Measurements from ENCODE around the gene PDLIM3. TPM values are rescaled to one million over a fixed set of nuclear protein-coding genes. Genes with fewer than 3 reads are reported as not detected.

PDLIM3 gene
- total and polyA plus RNA-seq, 2 experiments from 2014 or later: 8.5 to 18.0 TPM

Other genes starting within 250 kb of the PDLIM3 start
- 0.28 and 0.70 TPM in 2 replicates for gene LRP2BP, start 139.6 kb downstream of the PDLIM3 start, total RNA-seq (2014; rRNA removed; shearing (Covaris generic))
- 1.7 and 1.8 TPM in 2 replicates for gene LRP2BP, start 139.6 kb downstream of the PDLIM3 start, polyA plus RNA-seq (2016; fragmentation: Nextera tagmentation; extraction: Ambion mirVana)
- 1.8 and 6.2 TPM in 2 replicates for gene ANKRD37, start 138.7 kb downstream of the PDLIM3 start, total RNA-seq (2014; rRNA removed; shearing (Covaris generic))
- 4.9 and 5.0 TPM in 2 replicates for gene ANKRD37, start 138.7 kb downstream of the PDLIM3 start, polyA plus RNA-seq (2016; fragmentation: Nextera tagmentation; extraction: Ambion mirVana)
- 29.0 and 30.7 TPM in 2 replicates for gene UFSP2, start 109.5 kb downstream of the PDLIM3 start, total RNA-seq (2014; rRNA removed; shearing (Covaris generic))
- gene UFSP2, start 109.5 kb downstream of the PDLIM3 start, polyA plus RNA-seq (2016; fragmentation: Nextera tagmentation; extraction: Ambion mirVana): 53.0 and 55.9 TPM in 2 replicates
- gene CCDC110, start 63.8 kb downstream of the PDLIM3 start, total RNA-seq (2014; rRNA removed; shearing (Covaris generic)): 0.97 and 5.4 TPM in 2 replicates
- gene CCDC110, start 63.8 kb downstream of the PDLIM3 start, polyA plus RNA-seq (2016; fragmentation: Nextera tagmentation; extraction: Ambion mirVana): 3.9 and 6.7 TPM in 2 replicates

Data from GM23338 (cell line).